Astrocyte of the cerebellum (primary cell): ENCODE results near the gene STXBP5.
A peak's percentile ranks its signal among the peaks of the same experiment; 100 is the strongest.

Experiments
- DNase-seq: peaks from one replicate; pipeline ENCODE4 v3.0.0-alpha.2; 2011; ENCODE audit warnings: low read depth
- H3K4me3 ChIP-seq: 2 replicates; pipeline ENCODE4 v1.5.1; 2011; ENCODE audit warnings: mild to moderate bottlenecking, low read depth, low read length, moderate library complexity
- in situ Hi-C: cut with HindIII; loops from 2 replicates; pipeline ENCODE4 v1.10.0; 2017; ENCODE audit warnings: low sequenced_read_pairs
- TF ChIP-seq, protein P1 (sequence below): IDR thresholded peaks from 2 replicates; pipeline ENCODE4 v1.5.1; 2012; ENCODE audit warnings: low read length, low read depth, moderate library complexity, mild to moderate bottlenecking; ENCODE audit errors: missing control alignments

Gene STXBP5

DNA sequence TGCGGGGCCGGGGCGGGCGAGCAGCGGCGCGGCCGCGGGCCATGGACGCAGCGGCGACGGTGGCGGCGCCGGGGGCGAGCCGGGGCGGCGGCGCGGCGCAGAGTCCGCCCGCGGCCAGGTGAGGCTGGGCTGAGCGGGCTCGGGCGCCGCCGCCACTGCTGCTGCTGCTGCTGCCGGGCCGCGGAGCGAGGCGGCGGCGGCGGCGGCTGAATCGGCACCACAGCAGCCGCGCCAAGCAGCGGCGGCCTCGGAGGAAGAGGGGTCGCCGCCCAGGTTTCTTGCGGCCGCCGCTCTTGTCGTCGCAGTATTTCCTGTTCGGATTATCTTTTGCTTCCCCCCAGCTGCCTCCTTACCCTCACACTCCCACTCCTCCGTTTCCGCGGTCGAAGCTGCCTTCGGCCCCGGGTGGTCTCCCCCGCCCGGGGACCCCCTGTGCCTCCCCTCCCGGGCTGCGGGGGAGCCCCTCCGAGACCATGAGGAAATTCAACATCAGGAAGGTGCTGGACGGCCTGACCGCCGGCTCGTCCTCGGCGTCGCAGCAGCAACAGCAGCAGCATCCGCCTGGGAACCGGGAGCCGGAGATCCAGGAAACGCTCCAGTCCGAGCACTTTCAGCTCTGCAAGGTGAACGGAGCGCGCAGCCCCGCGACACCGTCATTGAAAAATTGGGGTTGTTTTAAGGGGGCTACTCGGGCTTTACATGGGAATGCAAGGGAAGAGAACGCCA, at the start of gene STXBP5:
STXBP5 (plus strand) TSS at position 358 of the 726 bp plus-strand sequence; CDS start at position 474, 116 bp downstream.
- no peak for DNase-seq
- in situ Hi-C loops = no loop called here
- H3K4me3 ChIP-seq = peak within 1 kb of the TSS; percentile 88
- TF ChIP-seq, protein P1, sequence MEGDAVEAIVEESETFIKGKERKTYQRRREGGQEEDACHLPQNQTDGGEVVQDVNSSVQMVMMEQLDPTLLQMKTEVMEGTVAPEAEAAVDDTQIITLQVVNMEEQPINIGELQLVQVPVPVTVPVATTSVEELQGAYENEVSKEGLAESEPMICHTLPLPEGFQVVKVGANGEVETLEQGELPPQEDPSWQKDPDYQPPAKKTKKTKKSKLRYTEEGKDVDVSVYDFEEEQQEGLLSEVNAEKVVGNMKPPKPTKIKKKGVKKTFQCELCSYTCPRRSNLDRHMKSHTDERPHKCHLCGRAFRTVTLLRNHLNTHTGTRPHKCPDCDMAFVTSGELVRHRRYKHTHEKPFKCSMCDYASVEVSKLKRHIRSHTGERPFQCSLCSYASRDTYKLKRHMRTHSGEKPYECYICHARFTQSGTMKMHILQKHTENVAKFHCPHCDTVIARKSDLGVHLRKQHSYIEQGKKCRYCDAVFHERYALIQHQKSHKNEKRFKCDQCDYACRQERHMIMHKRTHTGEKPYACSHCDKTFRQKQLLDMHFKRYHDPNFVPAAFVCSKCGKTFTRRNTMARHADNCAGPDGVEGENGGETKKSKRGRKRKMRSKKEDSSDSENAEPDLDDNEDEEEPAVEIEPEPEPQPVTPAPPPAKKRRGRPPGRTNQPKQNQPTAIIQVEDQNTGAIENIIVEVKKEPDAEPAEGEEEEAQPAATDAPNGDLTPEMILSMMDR = no peak

DNA sequence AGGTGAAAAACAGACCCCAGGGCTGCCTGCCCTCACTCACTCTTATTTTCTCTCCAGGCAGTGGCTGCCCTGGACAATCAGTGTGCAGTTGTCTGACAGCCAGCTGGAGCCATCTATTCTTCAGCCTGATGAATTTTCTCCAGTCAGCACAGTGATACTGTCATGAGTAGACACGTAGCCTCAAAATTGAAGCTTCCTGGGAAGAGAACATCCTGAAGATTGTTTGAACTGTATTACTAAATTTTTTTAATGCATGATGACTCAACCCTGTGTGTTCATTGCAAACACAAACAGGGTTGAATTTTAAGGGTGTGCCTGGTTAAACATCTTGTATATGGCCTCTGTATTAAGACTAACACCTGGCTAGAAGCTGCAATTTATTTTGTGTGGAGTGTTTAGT, 49.8 kb upstream of the STXBP5 start:
- no peak overlapping the region for H3K4me3 ChIP-seq
- in situ Hi-C loops = loop anchor here (5.0 kb wide), 1 partner anchor 38 kb away; no protein-coding TSS in a partner anchor
- no peak for DNase-seq
- TF ChIP-seq, protein P1 = no peak

DNA sequence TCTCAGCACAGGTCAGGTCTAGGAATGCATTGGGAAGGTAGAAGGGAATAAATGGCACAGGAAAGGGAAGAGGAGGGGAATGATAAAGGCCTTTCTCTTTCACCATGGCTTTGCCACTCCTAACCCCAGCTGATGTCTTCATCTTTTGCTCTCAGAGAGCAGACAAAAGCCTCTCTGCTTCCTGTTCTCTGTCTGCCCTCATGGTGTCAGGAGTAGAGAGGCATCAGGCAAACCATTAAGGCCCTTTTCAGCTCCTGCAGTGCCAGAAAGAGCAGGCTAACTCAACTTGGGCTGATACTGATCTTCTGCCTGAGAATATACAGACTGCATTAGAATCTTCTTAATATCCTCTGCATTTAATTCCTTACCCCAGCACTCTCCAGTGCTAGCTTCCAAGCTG, 48.0 kb upstream of the STXBP5 start:
- DNase-seq = no peak
- in situ Hi-C loops = no loop called here
- TF ChIP-seq, protein P1 = no peak
- H3K4me3 ChIP-seq = no peak overlapping the region

DNA sequence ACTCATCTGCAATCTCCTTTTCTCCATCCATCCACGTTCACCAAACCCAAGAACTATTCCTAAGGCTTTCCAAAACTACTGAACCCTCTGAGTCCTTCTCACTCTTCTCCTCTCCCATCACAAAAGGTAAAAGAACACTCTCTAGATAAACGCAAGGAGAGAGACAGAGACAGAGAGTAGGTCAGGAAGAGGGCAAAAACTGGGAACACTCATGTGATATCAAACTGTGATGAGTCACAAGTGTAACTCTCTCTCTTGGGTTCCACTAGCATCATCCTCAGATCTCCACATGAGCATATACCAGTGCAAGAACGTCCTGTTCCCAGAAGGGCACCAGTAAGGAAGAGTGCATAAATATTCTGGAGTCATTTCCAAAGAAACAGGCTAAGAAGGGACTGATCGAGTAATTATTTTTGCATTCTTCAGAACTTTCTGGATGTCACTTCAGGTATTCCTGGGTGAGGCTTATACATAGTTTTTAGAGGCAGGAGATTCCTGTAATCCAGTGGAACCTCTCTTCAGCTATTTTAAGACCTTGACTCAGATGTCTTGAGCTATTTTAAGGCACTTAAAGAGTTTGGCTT, 47.3 kb upstream of the STXBP5 start:
- TF ChIP-seq, protein P1 = no peak
- no peak overlapping the region for H3K4me3 ChIP-seq
- no peak for DNase-seq
- in situ Hi-C loops = no loop called here

DNA sequence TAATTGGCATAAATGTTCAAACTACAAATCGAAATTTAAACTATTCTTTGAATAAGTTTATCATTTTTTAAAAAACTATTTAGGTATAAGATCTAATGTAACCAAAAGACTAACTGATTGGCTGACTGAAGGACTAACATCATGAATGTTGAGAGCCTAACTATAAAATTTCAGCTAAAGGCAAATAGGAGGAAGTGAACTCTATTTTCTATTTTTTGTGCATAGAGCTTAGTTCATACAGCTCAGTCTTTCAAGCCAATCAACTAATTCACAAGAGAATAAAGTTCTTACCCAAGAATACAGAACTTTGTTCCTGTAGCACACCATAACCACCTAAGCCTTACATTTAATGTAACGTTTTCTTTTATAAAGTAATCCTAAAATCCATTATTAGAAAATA, 46.3 kb upstream of the STXBP5 start:
- in situ Hi-C loops = no loop called here
- H3K4me3 ChIP-seq = no peak overlapping the region
- TF ChIP-seq, protein P1 = no peak

DNA sequence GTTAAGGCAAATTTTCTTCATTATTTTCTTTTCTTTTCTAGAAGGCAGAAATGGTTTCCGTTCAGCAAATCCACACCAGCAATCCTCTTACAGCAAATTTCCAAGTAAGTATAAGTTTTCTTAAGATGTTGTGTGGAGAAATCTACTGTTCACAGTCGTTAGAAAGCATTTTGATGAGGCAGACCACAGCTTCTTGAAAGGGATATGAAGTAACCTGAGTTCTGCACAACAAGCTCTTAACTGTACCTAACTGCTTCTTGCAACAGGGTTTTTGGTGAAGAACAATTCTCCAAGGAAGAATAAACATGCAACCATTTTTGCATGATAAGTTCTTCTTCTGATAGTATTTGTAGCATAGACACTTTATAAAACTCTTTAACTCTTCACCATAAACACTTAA, 45.3 kb upstream of the STXBP5 start:
- in situ Hi-C loops = no loop called here
- TF ChIP-seq, protein P1 = no peak
- H3K4me3 ChIP-seq = no peak overlapping the region
- DNase-seq = no peak

More for the DNA sequence above, 46.3 kb upstream of the STXBP5 start:
- no peak for DNase-seq
